NCI-H2171 treated with DMSO at 0.1 percent for 48 hours (cell line): ENCODE data around the gene HSD3B7.

ENCODE experiments used
- DNase-seq: peaks from one replicate; lab custom pipeline; 2025; lab: John Stamatoyannopoulos, UW

Gene HSD3B7

DNA sequence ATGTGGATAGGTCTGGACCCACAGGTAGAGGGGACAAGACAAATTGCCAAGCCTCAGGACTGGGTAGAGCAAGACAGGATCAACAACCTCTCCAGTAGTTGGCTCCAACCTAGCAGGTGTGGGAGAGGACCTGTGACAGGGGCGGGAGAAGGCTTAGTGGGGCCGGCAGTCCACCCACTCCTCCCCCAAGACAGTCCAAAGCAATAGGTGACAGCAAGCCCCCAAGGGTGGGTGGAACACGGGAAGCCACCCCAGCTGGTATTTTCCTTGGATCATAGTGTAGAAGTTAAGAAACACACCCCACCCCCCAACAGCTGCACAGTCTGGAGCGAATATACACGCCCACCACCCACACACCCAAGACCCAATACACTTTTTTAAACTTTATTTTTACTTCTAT, 44.3 kb downstream of the HSD3B7 start:
- DNase-seq = no peak

DNA sequence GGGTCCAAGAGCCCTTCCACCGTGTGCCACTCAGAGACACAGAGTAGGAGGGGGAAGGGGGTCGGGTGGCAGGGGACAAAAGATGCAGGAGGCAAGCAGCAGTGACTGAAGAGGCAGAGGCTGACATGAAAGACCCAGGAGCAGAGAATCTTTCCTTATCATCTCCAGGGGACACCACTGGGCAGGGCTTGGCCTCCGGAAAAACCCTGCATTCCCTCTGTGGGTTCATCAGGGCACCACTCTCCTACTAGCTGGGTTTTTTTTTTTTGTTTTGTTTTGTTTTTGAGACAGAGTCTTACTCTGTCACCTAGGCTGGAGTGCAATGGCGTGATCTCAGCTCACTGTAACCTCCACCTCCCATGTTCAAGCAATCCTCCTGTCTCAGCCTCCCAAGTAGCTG, 46.3 kb downstream of the HSD3B7 start:
- no peak for DNase-seq

DNA sequence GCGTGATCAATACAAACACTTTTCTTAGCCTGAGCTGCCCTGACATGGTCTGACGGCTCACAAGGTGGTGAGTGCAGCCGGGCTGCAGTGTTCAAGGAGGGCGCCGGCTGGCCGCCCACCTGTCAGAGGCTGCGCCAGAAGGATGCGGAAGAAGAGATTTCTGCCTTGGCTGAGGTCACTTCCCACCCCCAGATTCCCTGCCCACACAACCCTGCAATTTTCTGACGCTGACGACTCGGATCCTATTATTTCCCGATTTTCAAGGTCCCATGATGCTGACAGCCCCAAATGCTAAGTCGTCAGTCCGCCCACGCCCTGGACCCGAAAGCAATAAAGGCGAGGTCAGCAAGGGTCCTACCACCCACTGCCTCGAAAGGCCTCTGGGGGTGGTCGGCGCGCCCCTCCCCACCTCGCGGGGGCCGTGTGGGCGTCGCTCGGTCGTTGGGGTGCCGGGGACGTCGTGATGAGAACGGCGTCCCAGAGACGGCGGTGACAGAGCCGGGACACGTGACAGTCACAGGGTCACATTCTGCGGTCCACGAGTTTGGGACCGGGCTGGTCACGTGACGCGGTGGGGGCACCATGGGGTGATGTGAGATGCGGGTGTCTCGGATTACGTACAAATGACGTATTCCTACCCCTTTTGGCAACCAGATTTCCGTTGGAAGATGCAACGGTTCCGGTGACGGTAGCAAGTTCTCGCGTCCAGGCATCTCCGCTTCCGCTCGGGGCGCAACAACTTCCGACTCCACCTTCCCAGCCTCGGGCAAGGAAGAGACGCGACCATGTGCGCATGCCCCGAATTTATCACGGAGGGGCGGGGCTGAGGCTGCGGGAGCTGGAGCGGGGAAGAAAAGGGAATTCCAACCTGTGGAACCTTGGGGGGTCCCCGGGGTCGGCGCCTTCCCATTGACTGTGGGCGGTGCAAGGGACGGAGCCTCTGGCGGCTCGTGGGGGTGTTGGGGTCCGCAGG, 48.0 kb downstream of the HSD3B7 start, which contains the start of gene STX4:
STX4 (plus strand) TSS at position 823 of the 973 bp plus-strand sequence. CDS start 248 bp downstream, outside the sequence.
- DNase-seq = peak; percentile 95

DNA sequence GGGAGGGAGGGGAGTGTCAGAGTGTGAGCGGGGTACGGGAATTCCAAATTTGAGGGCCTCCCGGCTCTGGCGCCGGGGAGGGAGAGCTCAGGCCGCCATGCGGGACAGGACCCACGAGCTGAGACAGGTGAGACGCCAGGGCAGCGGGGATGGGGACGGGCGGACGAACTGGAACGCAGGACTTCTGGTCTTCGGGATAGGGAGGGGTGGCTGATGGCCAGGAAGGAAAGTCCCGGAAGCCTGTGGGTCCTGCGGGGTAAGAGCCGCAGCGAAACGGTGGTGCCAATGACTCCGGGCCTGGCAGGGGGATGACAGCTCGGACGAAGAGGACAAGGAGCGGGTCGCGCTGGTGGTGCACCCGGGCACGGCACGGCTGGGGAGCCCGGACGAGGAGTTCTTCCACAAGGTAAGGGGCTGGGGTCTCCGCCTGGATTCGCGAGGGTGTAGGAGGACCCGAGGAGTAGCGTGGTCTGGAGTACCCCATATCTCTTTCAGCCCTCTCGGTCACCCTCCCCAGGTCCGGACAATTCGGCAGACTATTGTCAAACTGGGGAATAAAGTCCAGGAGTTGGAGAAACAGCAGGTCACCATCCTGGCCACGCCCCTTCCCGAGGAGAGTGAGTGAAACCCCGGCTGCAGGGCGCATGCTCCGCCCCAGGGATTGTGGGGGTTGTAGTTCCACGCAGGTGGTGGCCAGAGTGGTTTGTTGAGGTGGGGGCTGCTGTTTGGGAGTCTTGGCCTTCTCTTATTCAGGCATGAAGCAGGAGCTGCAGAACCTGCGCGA, 48.9 kb downstream of the HSD3B7 start:
- peak; percentile 63 for DNase-seq

DNA sequence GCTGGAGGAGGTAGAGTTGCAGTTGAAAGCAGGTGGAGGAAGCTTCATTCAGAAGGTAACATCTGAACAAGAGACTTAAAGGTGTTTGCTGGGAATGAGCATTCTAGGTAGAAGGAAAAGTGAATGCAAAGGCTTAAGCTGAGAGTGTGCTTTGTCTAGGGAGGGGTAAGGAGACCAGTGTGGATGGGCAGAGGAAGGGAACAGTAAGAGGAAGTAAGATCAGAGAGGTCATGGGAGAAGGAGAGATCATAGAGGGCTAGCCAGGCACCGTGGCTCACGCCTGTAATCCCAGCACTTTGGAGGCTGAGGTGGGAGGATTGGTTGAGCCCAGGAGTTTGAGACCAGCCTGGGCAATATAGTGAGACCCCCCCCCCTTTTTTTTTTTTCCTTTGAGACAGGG, 51.7 kb downstream of the HSD3B7 start:
- no peak for DNase-seq
